Hepatocyte (in vitro differentiated cells): ENCODE data around the gene RAP1GAP2. TPM values are rescaled to one million over a fixed set of nuclear protein-coding genes. Genes with fewer than 3 reads are reported as not detected.

Experiments used
- DNase-seq: peaks from one replicate; pipeline ENCODE4 v3.0.0-alpha.2; 2016; ENCODE audit warnings: low spot score
- H2AFZ ChIP-seq: fragments of 200-600 bp; sonication (generic); 2 replicates; pipeline ENCODE4 v1.6.0; 2016; ENCODE audit warnings: antibody characterized with exemption, mild to moderate bottlenecking
- H3K27ac ChIP-seq: fragments of 200-600 bp; sonication (generic); 2 replicates; pipeline ENCODE4 v1.5.1; 2016; ENCODE audit warnings: mild to moderate bottlenecking
- H3K27me3 ChIP-seq: fragments of 200-600 bp; sonication (generic); 2 replicates; pipeline ENCODE4 v1.6.1; 2016
- H3K36me3 ChIP-seq: fragments of 200-600 bp; sonication (generic); replicated peaks from 2 replicates; pipeline ENCODE4 v1.5.1; 2016; ENCODE audit warnings: low read depth; ENCODE audit not compliant: insufficient read depth
- H3K4me1 ChIP-seq: fragments of 200-600 bp; sonication (generic); 2 replicates; pipeline ENCODE4 v1.5.1; 2016; ENCODE audit warnings: mild to moderate bottlenecking, moderate library complexity; ENCODE audit not compliant: insufficient read depth
- H3K4me2 ChIP-seq: fragments of 200-600 bp; sonication (generic); 2 replicates; pipeline ENCODE4 v1.6.0; 2016
- H3K4me3 ChIP-seq: fragments of 200-600 bp; sonication (generic); 2 replicates; pipeline ENCODE4 v1.5.1; 2016; ENCODE audit warnings: mild to moderate bottlenecking
- H3K79me2 ChIP-seq: fragments of 200-600 bp; sonication (generic); 2 replicates; pipeline ENCODE4 v1.6.0; 2017; ENCODE audit warnings: mild to moderate bottlenecking
- H3K9me2 ChIP-seq: fragments of 200-600 bp; sonication (generic); replicated peaks from 2 replicates; pipeline ENCODE4 v1.6.0; 2017; ENCODE audit warnings: mild to moderate bottlenecking; ENCODE audit not compliant: insufficient read depth
- H3K9me3 ChIP-seq: fragments of 200-600 bp; sonication (generic); 2 replicates; pipeline ENCODE4 v1.5.1; 2016; ENCODE audit warnings: low read depth, mild to moderate bottlenecking
- H4K20me1 ChIP-seq: fragments of 200-600 bp; sonication (generic); 2 replicates; pipeline ENCODE4 v1.6.0; 2016; ENCODE audit warnings: mild to moderate bottlenecking; ENCODE audit not compliant: insufficient read depth, poor library complexity, severe bottlenecking
- CTCF ChIP-seq: fragments of 200-600 bp; sonication (generic); IDR thresholded peaks from 2 replicates; pipeline ENCODE4 v1.5.1; 2016; ENCODE audit warnings: antibody characterized with exemption, mild to moderate bottlenecking; ENCODE audit not compliant: poor library complexity
- EZH2 ChIP-seq: fragments of 200-600 bp; sonication (generic); IDR thresholded peaks from 2 replicates; pipeline ENCODE4 v1.6.1; 2016; ENCODE audit warnings: antibody characterized with exemption, mild to moderate bottlenecking, borderline replicate concordance
- EZH2phosphoT487 ChIP-seq: fragments of 200-600 bp; sonication (generic); IDR thresholded peaks from one replicate; pipeline ENCODE4 v1.6.1; 2018; ENCODE audit warnings: antibody characterized with exemption, mild to moderate bottlenecking, low read depth, moderate library complexity; ENCODE audit not compliant: unreplicated experiment, severe bottlenecking
- WGBS: methylation state at CpG from one replicate; pipeline ENCODE4 v1.1.6; 2016; ENCODE audit warnings: low lambda C conversion rate; ENCODE audit errors: missing lambda C conversion rate; 5-methylcytosine and 5-hydroxymethylcytosine counted together
- polyA plus RNA-seq: library from polyadenylated mRNA; unstranded; fragments of >200 nt; fragmentation: Nextera tagmentation; extraction: Ambion mirVana; gene quantifications from 2 replicates; pipeline ENCODE4 v1.2.1, GENCODE V29; 2016
- total RNA-seq: library from RNA; depleted of rRNA; stranded (reverse); fragments of >200 nt; gene quantifications from 2 replicates; pipeline ENCODE4 v1.2.3, GENCODE V29; 2014

Gene RAP1GAP2
- total and polyA plus RNA-seq, 2 experiments from 2014 or later, result 3.0 to 10.0 TPM

- H3K4me3 ChIP-seq, result no peak overlapping the region
- no peaks in the 10 kb centered on the region for H3K9me2 ChIP-seq
- peaks cover 35% of the 10 kb centered on the region for H3K79me2 ChIP-seq
- H2AFZ ChIP-seq, result no peak overlapping the region
- WGBS, result 61% methylated on average over 4 of the region's 4 CpGs
- no peak for DNase-seq
- TF ChIP-seq EZH2phosphoT487, result no peak
- no peak for TF ChIP-seq CTCF
- TF ChIP-seq EZH2, result no peak
- H3K4me1 ChIP-seq, result peaks cover 9% of the 10 kb centered on the region
- H3K9me3 ChIP-seq, result no peaks in the 10 kb centered on the region
- H3K27me3 ChIP-seq, result peaks cover 8% of the 10 kb centered on the region
- no peaks in the 10 kb centered on the region for H4K20me1 ChIP-seq
- no peaks in the 10 kb centered on the region for H3K36me3 ChIP-seq
- H3K27ac ChIP-seq, result no peak overlapping the region
- no peak overlapping the region for H3K4me2 ChIP-seq
Observed at GRCh38 chr17:2860045-2860444, 63.8 kb downstream of the RAP1GAP2 start.

- Histone ChIP-seq H3K4me1 (peaks cover 9% of the 10 kb centered on the region), H3K79me2 (peaks cover 32% of the 10 kb centered on the region), H2AFZ (no peak overlapping the region), H4K20me1 (no peaks in the 10 kb centered on the region), H3K9me3 (no peaks in the 10 kb centered on the region), H3K9me2 (no peaks in the 10 kb centered on the region), H3K4me3 (no peak overlapping the region), H3K27me3 (peaks cover under 1% of the 10 kb centered on the region), H3K36me3 (no peaks in the 10 kb centered on the region), H3K27ac (no peak overlapping the region), H3K4me2 (no peak overlapping the region)
- WGBS, result 90% methylated on average over 11 of the region's 11 CpGs
- TF ChIP-seq EZH2 (no peak), CTCF (no peak), EZH2phosphoT487 (no peak)
- DNase-seq, result no peak
Observed at GRCh38 chr17:2860883-2861282, 64.6 kb downstream of the RAP1GAP2 start.

- Histone ChIP-seq H3K27ac (no peak overlapping the region), H3K9me2 (no peaks in the 10 kb centered on the region), H3K4me1 (no peaks in the 10 kb centered on the region), H3K9me3 (no peaks in the 10 kb centered on the region), H3K4me3 (no peak overlapping the region), H3K4me2 (no peak overlapping the region), H2AFZ (no peak overlapping the region), H3K36me3 (no peaks in the 10 kb centered on the region), H4K20me1 (no peaks in the 10 kb centered on the region), H3K79me2 (peaks cover 24% of the 10 kb centered on the region), H3K27me3 (no peaks in the 10 kb centered on the region)
- 89% methylated on average over 8 of the region's 8 CpGs for WGBS
- TF ChIP-seq EZH2 (no peak), EZH2phosphoT487 (no peak), CTCF (no peak)
- DNase-seq, result no peak
Observed at GRCh38 chr17:2862197-2862596, 66.0 kb downstream of the RAP1GAP2 start.

GRCh38 chr17:2863204-2863603, 67.0 kb downstream of the RAP1GAP2 start:
- DNase-seq, result no peak
- Histone ChIP-seq H3K79me2 (peaks cover 17% of the 10 kb centered on the region), H3K36me3 (no peaks in the 10 kb centered on the region), H3K4me3 (no peak overlapping the region), H3K9me2 (no peaks in the 10 kb centered on the region), H3K9me3 (no peaks in the 10 kb centered on the region), H3K4me2 (no peak overlapping the region), H4K20me1 (no peaks in the 10 kb centered on the region), H3K27me3 (no peaks in the 10 kb centered on the region), H3K27ac (no peak overlapping the region), H3K4me1 (no peaks in the 10 kb centered on the region), H2AFZ (no peak overlapping the region)
- no peak for TF ChIP-seq CTCF
- TF ChIP-seq EZH2, result no peak
- no peak for TF ChIP-seq EZH2phosphoT487
- 85% methylated on average over 4 of the region's 4 CpGs for WGBS
